Activated T-helper 2 cell treated with anti-CD3 and anti-CD28 coated beads, Interferon-gamma antibody, Interleukin-2, Interleukin-4, amounts not matched to agents 10 μg/mL and 5 μg/mL and 100 μg/mL, durations not matched to agents 14 hours and 24 hours and 36 hours (primary cell): ENCODE data around the gene ITSN1. TPM values are rescaled to one million over a fixed set of nuclear protein-coding genes. Genes with fewer than 3 reads are reported as not detected.

ENCODE experiments used
- DNase-seq: peaks from one replicate; pipeline ENCODE4 v3.0.0; 2021; ENCODE audit warnings: low spot score
- H3K27ac Mint-ChIP-seq: one replicate; pipeline ENCODE4 v1.8.0; 2021; ENCODE audit warnings: mixed read lengths
- H3K27me3 Mint-ChIP-seq: one replicate; pipeline ENCODE4 v1.8.0; 2021; ENCODE audit warnings: low read depth, mixed read lengths
- H3K36me3 Mint-ChIP-seq: one replicate; pipeline ENCODE4 v1.8.0; 2021; ENCODE audit warnings: low read depth, mixed read lengths
- H3K4me1 Mint-ChIP-seq: one replicate; pipeline ENCODE4 v1.8.0; 2021; ENCODE audit warnings: low read depth, mixed read lengths
- H3K4me3 Mint-ChIP-seq: one replicate; pipeline ENCODE4 v1.8.0; 2021; ENCODE audit warnings: low read depth, mild to moderate bottlenecking, moderate library complexity, mixed read lengths
- H3K9me3 Mint-ChIP-seq: one replicate; pipeline ENCODE4 v1.8.0; 2021; ENCODE audit warnings: mixed read lengths
- intact Hi-C: fragments of 100-400 bp; cut with micrococcal nuclease; formaldehyde crosslinking; loops from one replicate; pipeline ENCODE4 v1.15.1; 2023
- total RNA-seq: library from RNA; stranded (reverse); gene quantifications from 2 replicates; pipeline ENCODE4 v1.2.3, GENCODE V29; 2022

Gene ITSN1
- total RNA-seq, 1 donor from 2014 or later, result 5.9 TPM

DNA sequence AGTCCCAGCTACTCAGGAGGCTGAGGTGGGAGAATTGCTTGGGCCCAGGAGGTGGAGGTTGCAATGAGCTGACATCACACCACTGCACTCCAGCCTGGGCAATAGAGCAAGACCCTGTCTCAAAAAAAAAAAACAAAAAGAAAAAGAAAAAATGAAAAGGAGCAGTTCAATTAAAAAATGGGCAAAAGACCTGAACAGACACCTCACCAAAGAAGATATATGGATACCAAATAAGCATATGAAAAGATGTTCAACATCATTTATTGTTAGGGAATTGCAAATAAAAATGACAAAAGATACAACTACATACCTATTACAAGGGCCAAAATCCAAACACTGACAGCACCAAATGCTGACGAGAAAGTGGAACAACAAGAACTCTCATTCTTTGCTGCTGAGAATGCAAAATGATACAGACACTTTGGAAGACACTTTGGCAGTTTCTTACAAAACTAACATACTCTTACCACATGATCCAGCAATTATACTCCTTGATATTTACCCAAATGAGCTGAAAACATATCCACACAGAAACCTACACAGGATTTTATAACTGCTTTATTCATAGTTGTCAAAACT, 302.0 kb downstream of the ITSN1 start:
- intact Hi-C loops, result no loop called here
- Mint-ChIP-seq H3K4me1 (peaks cover 49% of the 10 kb centered on the region), H3K27me3 (no peaks in the 10 kb centered on the region), H3K27ac (no peak overlapping the region), H3K9me3 (peaks cover 11% of the 10 kb centered on the region), H3K36me3 (peaks cover 62% of the 10 kb centered on the region), H3K4me3 (no peak overlapping the region)
- DNase-seq, result no peak

DNA sequence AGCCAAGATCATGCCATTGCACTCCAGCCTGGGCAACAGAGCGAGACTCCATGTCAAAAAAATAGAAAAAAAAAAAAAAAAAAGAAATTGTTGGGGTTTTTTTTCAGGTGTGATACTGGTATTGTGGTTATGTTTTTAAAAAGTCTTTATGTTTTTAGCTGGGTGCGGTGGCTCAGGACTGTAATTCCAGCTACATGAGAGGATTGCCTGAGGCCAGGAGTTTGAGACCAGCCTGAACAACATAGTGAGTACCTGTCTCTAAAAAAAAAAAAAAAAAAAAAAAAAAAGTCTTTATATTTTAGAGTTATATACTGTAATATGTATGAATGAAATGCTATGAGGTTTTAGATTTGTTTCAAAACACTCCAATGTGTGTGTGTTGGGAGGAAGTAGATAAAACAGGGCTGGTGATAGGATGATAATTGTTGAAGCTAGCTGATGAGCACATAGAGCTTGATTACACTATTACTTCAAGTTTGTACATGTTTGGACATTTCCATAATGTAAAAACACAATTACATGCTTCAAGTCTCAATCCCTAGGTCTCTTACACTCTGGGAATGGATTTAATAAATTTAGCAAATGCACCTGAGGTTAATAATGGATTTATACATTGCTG, 303.5 kb downstream of the ITSN1 start:
- H3K4me3 Mint-ChIP-seq, result no peak overlapping the region
- H3K9me3 Mint-ChIP-seq, result peaks cover 11% of the 10 kb centered on the region
- H3K27ac Mint-ChIP-seq, result peak overlapping the region; percentile 100
- intact Hi-C loops, result loop anchor here (2.0 to 5.0 kb wide), 3 partner anchors 77 to 252 kb away; no protein-coding TSS in a partner anchor
- peaks cover 59% of the 10 kb centered on the region for H3K4me1 Mint-ChIP-seq
- no peaks in the 10 kb centered on the region for H3K27me3 Mint-ChIP-seq
- DNase-seq, result no peak
- peaks cover 53% of the 10 kb centered on the region for H3K36me3 Mint-ChIP-seq

DNA sequence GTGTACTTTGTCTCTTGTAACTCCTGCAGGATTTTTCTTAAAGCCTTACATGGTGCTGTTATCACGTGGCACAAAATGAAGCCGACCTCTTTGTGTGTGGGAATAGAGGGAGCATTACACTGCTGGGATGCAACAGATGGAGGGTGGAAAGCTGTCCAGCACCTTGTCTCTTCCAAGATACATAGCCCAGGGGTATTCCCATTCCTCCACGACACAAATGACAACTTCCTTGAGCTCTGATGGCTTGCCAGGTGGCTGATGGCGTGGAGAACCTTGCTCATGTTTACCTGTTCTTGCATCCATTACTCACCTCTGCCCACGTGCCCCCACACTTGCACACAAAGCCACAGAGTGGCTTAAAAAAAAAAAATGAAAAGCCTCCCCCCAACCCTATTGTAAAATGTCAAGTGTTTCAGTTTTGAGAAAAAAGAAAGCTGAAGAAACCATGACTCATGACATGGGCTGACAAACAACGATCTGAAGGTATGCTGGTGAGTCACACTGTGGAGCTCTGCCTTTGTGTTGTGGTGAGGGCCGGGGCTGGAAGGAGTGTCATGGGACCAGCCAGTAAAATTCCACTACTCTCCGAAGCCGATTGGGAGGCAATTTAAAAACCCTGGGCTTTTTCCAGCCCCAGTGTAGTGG, 305.3 kb downstream of the ITSN1 start:
- intact Hi-C loops, result loop anchor here (1.0 to 5.0 kb wide), 7 partner anchors 15 to 250 kb away; no protein-coding TSS in a partner anchor
- Mint-ChIP-seq H3K27ac (peak overlapping the region; percentile 100), H3K9me3 (peaks cover 11% of the 10 kb centered on the region), H3K27me3 (no peaks in the 10 kb centered on the region), H3K36me3 (peaks cover 50% of the 10 kb centered on the region), H3K4me3 (peak overlapping the region; percentile 71), H3K4me1 (peaks cover 65% of the 10 kb centered on the region)
- peak; percentile 83 for DNase-seq

DNA sequence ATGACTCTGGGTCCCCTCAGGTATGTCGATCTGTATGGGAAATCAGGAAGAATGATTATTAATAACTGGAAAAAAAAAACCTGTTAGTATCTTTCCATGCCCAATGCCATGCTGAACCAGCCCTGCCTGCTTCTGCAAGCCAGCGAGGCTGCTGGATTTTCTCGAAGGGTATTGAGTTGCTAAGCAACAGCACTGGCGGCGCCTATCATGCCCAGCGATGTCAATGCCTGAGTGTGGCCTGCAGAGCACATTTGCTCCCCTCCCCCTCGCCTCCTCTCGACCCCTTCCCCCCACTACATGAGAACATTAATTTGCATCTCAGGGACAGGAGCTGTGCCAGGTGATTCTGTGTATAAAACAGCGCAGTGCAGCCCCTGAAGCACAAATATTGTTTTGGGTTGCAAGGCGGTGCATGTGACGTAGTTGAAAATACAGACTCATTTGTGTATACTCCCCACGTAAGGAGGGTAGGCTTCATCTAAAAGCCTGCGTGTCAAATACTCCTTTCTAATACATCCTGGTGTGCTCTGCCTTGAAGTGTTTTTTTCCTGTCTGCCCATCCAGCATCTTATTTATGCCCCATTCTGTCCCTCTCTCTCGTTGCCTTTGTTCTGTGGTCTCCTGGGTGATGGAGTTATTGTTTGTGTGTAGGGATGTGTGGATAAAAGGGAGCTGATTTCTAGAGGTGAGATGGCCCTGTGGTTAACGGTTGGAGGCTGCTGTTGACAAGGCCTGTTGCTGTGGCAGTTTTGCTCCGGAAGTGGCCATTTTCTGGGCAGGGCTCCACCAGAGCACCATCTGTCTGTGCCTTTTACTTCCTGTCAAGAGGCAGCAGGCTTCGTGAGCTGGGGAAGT, 306.0 kb downstream of the ITSN1 start:
- peak; percentile 87 for DNase-seq
- Mint-ChIP-seq H3K4me1 (peaks cover 64% of the 10 kb centered on the region), H3K9me3 (peaks cover 11% of the 10 kb centered on the region), H3K36me3 (peaks cover 52% of the 10 kb centered on the region), H3K4me3 (peak overlapping the region; percentile 71), H3K27me3 (no peaks in the 10 kb centered on the region), H3K27ac (peak overlapping the region; percentile 100)
- intact Hi-C loops, result loop anchor here (1.0 to 5.0 kb wide), 4 partner anchors 16 to 249 kb away; no protein-coding TSS in a partner anchor

DNA sequence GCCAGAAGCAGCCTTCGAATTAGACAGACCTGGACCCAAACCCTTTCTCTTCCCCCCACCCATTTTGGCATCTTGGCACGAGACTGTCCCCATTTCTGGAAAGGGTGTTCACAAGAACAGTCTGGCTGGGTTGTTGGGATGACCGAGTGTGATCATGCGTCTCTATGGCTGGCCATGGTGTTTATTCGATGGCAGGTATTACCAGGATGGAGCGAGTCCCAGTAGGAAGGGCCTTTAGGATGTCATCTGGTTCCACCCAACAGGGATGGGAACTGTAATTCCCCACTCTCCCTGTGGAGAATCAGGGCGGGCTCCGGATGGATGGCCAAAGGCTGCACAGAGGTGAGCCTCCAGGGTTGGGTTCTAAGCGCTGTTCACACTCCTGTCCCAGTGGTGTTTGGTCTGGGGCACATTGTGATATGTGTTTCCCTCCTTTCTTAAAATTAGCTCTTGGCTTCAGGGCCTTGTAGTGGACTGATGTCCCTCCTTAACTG, 306.7 kb downstream of the ITSN1 start:
- DNase-seq, result no peak
- intact Hi-C loops, result loop anchor here (1.0 to 5.0 kb wide), 4 partner anchors 16 to 248 kb away; no protein-coding TSS in a partner anchor
- H3K9me3 Mint-ChIP-seq, result peaks cover 11% of the 10 kb centered on the region
- peak overlapping the region; percentile 71 for H3K4me3 Mint-ChIP-seq
- H3K4me1 Mint-ChIP-seq, result peaks cover 65% of the 10 kb centered on the region
- H3K36me3 Mint-ChIP-seq, result peaks cover 49% of the 10 kb centered on the region
- no peaks in the 10 kb centered on the region for H3K27me3 Mint-ChIP-seq
- peak overlapping the region; percentile 100 for H3K27ac Mint-ChIP-seq

Other genes starting within 250 kb of the ITSN1 start
- 14.5 and 16.2 TPM in 2 replicates for gene IFNGR2, start 239.1 kb upstream of the ITSN1 start, total RNA-seq
- gene TMEM50B, start 162.5 kb upstream of the ITSN1 start, total RNA-seq, result 16.5 and 18.7 TPM in 2 replicates
- gene DNAJC28, start 150.8 kb upstream of the ITSN1 start, total RNA-seq, result 0.16 and 0.37 TPM in 2 replicates
- 197 and 199 TPM in 2 replicates for gene GART, start 100.4 kb upstream of the ITSN1 start, total RNA-seq
- gene SON, start 99.5 kb upstream of the ITSN1 start, total RNA-seq, result 345 and 376 TPM in 2 replicates
- gene DONSON, start 53.8 kb upstream of the ITSN1 start, total RNA-seq, result 40.3 and 41.7 TPM in 2 replicates
- gene CRYZL1, start 760 bp upstream of the ITSN1 start, total RNA-seq, result 30.4 and 36.5 TPM in 2 replicates